NCI-H345 treated with DMSO at 0.1 percent for 48 hours (cell line): ENCODE data around the gene TMEM63B.
"Not testable (repeated sequence)": the region's sequence is repeated elsewhere in the genome, so short reads cannot be mapped to it uniquely, and the experiment has no call there.

Source experiments
- DNase-seq: peaks from one replicate; lab custom pipeline; 2025; ENCODE audit not compliant: unreplicated experiment; lab: John Stamatoyannopoulos, UW

TMEM63B gene

DNA sequence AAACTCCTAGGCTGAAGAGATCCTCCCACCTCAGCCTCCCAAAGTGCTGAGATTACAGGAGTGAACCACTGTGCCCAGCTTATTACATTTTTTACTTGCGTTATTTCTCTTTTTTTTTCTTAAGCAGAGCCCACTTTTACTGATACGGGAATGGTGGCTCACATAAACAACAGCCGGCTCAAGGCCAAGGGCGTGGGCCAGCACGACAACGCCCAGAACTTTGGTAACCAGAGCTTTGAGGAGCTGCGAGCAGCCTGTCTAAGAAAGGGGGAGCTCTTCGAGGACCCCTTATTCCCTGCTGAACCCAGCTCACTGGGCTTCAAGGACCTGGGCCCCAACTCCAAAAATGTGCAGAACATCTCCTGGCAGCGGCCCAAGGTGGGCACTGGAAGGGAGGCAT, 41.8 kb downstream of the TMEM63B start:
- DNase-seq: no peak

DNA sequence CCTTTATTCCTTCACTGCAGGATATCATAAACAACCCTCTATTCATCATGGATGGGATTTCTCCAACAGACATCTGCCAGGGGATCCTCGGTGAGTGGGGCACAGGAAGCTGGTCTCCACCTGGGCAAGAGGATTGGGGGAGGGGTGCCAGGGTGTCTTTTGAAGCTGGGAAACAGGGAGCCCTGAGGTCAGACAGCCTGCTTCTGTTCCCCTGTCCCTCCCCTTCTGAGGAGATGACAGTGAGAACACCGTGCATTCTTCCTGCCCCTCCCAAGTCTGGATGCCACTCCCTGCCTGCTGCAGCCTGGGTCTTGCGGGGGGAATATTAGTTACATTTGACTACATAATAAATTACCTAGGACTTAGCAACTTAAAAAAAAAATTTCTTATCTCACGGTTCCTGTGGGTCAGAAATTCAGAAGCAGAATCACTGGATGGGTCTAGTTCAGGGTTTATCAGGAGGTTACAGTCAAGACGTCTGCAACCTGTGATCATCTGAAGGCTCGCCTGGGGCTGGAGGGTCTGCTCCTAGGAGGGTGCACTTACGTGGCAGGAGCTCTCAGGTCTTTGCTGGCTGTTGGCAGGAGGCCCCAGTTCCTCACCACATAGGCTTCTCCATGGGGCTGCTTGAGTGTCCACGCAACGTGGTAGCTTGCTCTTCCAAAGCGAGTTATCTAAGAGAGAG, 42.7 kb downstream of the TMEM63B start:
- DNase-seq: no peak

GRCh38 chr6:44171899-44172546, 44.7 kb downstream of the TMEM63B start:
- DNase-seq: no peak

DNA sequence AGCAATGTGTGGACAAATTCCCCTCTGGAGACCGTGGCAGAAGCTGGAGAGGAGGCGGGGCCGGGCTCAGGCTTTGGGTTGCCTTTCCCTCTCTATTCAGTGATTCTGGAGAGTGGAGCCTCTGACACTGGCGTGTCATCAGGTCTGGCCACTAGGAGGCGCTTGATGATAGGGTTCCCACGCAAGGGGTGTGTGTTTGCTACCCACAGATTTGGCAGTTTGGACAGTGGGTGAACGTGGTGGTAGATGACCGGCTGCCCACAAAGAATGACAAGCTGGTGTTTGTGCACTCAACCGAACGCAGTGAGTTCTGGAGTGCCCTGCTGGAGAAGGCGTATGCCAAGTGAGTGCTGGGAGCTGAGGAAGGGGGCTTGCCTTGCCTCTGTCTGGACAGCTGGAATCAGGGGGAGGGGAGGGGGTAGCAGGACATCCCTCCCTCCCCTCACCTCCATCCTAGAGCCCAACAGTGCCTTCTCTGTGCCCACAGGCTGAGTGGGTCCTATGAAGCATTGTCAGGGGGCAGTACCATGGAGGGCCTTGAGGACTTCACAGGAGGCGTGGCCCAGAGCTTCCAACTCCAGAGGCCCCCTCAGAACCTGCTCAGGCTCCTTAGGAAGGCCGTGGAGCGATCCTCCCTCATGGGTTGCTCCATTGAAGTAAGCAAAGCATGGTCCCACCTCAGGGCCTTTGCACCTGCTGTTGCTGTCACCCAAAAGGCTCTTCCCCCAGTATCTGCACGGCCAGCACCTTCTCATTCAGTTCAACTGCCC, 45.6 kb downstream of the TMEM63B start:
- peak; percentile 20 for DNase-seq

GRCh38 chr6:44176130-44176761, 48.9 kb downstream of the TMEM63B start:
- no peak for DNase-seq

DNA sequence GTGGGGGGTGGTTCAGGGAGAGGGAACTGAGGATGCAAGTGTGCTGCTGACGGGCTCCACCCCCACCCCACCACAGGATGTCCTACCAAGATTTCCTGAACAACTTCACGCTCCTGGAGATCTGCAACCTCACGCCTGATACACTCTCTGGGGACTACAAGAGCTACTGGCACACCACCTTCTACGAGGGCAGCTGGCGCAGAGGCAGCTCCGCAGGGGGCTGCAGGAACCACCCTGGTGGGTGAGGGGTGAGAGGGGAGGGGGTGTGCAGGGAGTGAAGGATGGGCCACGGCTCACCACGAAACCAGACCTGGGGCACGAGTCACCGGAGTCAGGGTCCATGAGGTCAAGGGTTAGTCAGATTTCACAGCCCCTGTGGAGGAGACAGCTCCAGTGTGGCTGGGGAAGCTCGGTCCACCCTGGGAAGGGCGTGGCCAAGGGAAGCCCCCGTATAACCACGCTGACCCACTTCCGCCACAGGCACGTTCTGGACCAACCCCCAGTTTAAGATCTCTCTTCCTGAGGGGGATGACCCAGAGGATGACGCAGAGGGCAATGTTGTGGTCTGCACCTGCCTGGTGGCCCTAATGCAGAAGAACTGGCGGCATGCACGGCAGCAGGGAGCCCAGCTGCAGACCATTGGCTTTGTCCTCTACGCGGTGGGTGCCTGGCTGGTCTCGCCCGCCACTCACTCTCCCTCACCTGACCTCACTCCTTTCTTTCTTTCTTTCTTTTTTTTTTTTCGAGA, 49.6 kb downstream of the TMEM63B start:
- DNase-seq: no peak

DNA sequence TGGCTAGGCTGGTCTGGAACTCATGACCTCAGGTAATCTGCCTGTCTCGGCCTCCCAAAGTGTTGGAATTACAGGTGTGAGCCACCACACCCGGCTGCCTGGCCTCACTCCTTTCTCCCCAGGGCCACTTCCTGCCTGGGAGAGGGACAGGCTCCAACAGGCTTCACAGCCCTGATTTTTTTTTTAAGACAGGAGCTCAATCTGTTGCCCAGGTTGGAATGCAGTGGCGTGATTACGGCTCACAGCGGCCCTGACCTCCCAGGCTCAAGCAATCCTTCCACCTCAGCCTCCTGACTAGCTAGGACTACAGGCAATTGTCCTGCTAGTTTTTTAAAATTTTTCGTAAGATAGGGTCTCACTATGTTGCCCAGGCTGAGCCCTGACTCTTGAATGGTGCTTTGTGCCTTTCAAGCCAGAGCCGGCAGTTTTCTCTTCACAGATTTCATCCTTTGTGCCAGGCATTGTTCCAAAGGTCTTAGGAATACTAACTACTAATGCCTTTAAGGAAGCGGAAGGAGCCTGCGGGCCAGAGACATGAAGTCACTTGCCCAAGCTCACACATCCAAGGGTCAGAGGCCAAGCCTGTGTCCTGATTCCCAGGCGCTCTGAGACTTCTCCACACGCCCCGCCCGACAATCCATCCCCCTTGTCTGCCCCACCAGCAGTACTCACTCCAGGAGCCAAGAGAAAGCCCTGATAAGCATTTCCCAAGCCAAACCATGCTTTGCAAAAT, 50.5 kb downstream of the TMEM63B start:
- DNase-seq: no peak

DNA sequence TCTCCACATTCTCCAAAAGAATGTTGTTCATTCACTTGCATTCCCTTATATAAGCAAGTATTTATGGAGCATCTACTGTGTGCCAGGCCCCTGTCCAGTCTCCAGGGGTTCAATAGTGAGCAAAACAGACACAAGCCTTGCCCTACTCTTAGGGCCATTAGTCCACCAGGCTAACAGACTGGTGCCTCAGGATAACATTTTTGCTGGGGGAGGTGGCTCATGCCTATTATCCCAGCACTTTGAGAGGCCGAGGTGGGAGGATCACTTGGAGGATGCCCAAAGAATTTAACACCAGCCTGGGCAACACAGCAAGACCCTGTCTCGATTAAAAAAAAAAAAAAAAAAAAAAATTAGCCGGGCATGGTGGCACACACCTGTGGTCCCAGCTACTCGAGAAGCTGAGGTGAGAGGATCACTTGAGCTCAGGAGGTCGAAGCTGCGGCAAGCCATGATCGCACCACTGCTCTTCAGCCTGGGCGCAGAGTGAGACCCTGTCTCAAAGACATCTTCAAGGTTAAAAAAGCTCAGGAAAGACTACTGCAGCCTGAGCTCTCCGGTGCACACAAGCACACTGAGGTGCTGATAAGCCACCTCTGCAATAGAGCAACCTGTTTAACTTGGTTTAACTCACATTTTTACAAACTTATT, 51.2 kb downstream of the TMEM63B start:
- DNase-seq: no peak

DNA sequence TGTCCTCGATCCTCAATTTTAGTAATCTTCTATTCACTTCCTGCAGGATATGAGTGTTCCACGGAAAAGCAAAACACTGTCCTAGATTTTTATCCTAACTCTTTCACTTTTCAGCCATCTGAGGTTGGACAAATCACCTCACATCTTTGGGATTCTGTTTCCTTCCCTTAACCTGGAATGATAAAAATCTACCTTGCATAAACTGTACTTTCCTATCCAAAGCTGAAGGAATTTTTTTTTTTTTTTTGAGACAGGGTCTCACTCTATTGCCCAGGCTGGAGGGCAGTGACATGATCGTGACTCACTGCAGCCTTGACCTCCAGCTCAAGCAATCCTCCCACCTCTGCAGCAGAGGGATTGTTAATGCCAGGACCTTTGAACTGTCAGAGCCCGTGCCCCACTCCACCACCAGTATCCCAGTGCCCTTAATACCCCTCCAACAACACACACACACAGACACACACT, 51.8 kb downstream of the TMEM63B start:
- DNase-seq: no peak

- no peak for DNase-seq
Observed at GRCh38 chr6:44179648-44180047, 52.3 kb downstream of the TMEM63B start.

DNA sequence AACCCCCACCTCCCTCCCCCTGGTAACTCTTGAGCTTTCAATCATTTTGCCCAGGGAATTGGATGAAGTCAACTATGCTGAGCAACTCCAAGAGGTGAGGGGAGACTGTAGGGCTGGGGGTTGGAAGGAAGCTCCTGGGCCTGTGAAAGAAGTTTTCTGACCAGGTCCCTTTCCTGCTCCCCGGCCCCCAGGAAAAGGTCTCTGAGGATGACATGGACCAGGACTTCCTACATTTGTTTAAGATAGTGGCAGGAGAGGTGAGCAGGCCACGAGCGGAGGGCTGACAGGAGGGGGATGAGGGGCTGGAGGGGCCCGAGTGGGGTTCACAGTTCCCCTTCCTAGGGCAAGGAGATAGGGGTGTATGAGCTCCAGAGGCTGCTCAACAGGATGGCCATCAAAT, 53.1 kb downstream of the TMEM63B start:
- no peak for DNase-seq

- no peak for DNase-seq
Observed at GRCh38 chr6:44180886-44181285, 53.5 kb downstream of the TMEM63B start.

- DNase-seq: not testable (repeated sequence)
Observed at GRCh38 chr6:44181784-44182183, 54.4 kb downstream of the TMEM63B start.

- DNase-seq: no peak
Observed at GRCh38 chr6:44182911-44183390, 55.6 kb downstream of the TMEM63B start.

- DNase-seq: no peak
Observed at GRCh38 chr6:44183783-44184182, 56.4 kb downstream of the TMEM63B start.

DNA sequence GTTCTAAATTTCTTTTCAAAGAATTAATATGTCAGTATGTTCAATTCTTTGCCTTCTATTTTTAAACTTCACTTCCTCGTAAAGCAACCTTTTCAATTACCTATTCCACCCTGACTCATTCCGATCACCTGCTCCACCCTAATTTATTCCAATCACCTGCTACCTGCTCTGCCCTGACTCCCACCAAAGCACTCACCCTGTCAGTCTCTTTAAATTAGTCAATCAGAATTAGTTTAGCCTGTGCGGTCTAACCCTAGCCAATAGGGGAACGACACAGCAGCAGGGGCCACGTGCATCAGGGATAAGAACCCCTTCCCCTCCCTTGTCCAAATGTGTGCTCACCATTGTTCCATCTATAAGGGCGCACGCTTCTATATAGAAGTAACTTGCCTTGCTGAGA, 58.0 kb downstream of the TMEM63B start:
- DNase-seq: not testable (repeated sequence)

DNA sequence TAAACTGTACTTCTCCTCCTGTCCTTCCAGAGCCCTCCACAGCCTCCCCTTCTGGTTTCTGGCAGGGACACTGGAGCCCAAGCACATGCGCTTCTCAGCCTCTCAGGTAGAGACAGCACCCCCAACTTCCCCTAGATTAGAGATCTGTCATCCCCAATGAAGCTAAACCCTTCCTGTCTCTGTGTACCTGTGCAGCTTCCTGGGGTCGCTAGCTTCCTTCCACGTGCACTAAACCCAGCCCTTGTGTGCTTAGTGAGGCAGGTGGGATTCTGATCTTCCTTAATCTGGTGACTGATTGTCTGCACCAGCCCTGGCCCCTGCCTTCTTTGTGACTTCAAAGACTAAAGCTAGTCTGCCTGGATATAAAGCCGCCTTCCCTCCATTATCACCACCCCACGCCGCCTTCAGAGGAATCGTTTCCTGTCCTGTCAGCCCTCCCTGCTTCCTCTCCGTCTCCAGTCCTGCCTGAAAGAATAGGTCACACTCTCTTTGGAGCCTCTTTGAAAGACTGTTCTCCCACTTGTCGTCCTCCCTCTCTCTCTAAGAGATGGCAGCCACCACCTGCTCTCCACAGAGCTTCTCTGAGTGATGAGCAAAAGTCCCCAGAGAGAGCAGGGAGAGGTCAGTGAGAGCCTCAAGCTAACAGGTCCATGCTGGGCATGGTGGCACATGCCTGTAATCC, 58.7 kb downstream of the TMEM63B start:
- no peak for DNase-seq

DNA sequence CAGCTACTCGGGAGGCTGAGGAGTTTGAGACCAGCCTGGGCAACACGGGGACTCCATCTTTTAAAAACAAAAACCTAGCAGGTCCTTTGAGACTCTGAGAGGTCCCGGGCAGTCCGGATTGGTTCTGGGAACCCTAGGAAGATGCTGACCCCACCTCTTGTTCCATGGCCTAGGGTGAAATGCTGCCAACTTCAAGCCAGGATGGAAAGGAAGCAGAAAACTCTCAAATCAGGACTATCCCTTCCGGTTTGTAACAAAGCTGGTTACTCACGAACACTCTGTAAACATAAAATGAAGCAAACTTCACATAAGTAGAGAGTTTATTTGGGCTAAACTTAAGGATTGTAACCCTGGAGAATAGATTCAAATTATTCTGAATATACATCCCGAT, 59.3 kb downstream of the TMEM63B start:
- DNase-seq: no peak

DNA sequence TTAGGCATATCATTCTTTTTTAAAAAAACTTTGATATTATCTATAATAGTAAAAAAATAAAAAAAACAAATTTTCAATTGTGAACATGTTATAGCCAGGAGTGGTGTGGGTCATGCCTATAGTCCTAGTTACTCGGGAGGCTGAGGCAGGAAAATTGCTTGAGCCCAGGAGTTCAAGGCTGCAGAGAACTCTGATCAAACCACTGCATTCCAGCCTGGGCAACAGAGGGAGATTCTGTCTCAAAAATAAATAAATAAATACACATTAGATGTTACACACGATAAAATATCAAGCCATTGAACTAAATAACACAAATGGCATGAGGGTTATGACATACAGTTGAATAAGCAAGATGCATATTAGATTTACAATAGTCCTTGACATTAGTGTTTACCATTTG, 61.5 kb downstream of the TMEM63B start:
- DNase-seq: no peak
